ENCODE data around the gene LRCOL1. TPM values are rescaled to one million over a fixed set of nuclear protein-coding genes. Genes with fewer than 3 reads are reported as not detected.
"Not testable (repeated sequence)": the region's sequence is repeated elsewhere in the genome, so short reads cannot be mapped to it uniquely, and the experiment has no call there.

Gene LRCOL1
- total RNA-seq, 1 experiment from 2014 or later = not detected

DNA sequence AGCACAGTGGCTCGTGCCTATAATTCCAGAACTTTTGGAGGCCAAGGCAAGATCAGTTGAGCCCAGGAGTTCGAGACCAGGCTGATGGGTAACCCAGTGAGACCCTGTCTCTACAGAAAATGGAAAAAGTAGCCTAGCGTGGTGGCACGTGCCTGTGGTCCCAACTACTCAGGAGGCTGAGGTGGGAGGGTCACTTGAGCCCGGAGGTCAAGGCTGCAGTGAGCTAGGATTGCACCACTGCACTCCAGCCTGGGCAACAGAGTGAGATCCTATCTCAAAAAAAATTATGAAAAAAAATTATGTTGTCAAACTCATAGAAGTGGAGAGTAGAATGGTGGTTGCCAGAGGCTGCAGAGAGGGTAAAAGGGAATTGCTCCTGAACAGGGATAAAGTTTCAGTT is 3.6 kb upstream of the LRCOL1 start:
- Histone ChIP-seq H3K4me3 (no peak overlapping the region), H3K9me3 (peaks cover 28% of the 10 kb centered on the region), H3K27me3 (peaks cover 42% of the 10 kb centered on the region), H3K36me3 (no peaks in the 10 kb centered on the region)
- DNase-seq = no peak

DNA sequence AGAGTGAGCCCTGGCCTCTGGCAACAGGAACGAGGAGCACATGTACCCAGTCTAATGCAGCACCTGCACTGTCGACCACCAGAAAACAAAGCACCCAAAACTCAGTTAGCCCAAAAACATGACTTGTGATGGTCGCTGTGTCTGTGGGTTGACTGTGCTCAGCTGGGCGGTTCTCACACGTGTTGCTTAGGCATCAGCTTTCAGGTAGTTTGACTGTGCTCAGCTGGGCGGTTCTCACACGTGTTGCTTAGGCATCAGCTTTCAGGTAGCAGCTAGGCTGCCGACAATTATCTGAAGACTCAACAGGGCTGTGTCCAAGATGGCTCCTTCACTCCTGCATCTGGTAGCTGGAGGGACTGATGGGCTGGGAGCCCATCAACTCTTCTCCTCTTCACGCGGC is 1.2 kb upstream of the LRCOL1 start:
- peaks cover 28% of the 10 kb centered on the region for H3K27me3 ChIP-seq
- peaks cover 14% of the 10 kb centered on the region for H3K9me3 ChIP-seq
- H3K4me3 ChIP-seq = no peak overlapping the region
- no peak for DNase-seq
- no peaks in the 10 kb centered on the region for H3K36me3 ChIP-seq

DNA sequence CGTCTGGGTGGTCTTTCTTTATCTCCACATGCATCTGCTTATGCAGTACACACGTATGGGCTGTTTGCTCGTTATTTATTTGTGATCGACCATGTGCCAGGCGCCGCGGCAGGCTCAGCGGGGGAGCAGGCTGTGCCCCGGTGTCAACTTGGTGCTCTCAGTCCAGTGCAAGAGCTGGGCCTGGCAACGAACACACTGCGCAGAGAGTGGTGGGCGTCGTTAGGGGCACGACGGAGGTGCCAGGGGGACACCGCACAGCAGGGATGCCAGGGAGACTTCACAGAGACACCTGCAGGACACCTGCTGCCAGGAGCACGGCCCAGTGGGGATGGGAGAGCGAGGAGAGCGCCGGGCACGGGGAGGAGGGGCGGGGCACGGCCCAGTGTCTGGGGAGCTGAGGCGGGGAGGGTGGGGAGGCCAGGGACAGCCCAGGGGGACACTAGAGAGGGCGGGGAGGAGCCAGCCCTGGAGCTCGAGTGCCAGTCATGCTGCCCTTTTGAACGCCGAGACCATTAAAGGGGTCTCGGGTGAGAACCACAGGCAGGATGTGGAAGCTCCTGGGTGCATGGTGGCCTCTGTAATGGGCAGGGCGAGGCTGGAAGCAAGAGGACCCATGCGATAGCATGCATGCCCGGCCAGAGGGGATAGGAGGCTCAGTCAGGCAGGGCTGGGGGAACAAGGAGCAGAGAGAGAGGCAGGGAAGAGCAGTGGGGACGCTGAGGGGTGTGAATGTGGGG is 652 bp upstream of the LRCOL1 start:
- no peak overlapping the region for H3K4me3 ChIP-seq
- DNase-seq = no peak
- no peaks in the 10 kb centered on the region for H3K36me3 ChIP-seq
- peaks cover 28% of the 10 kb centered on the region for H3K27me3 ChIP-seq
- H3K9me3 ChIP-seq = peaks cover 9% of the 10 kb centered on the region

DNA sequence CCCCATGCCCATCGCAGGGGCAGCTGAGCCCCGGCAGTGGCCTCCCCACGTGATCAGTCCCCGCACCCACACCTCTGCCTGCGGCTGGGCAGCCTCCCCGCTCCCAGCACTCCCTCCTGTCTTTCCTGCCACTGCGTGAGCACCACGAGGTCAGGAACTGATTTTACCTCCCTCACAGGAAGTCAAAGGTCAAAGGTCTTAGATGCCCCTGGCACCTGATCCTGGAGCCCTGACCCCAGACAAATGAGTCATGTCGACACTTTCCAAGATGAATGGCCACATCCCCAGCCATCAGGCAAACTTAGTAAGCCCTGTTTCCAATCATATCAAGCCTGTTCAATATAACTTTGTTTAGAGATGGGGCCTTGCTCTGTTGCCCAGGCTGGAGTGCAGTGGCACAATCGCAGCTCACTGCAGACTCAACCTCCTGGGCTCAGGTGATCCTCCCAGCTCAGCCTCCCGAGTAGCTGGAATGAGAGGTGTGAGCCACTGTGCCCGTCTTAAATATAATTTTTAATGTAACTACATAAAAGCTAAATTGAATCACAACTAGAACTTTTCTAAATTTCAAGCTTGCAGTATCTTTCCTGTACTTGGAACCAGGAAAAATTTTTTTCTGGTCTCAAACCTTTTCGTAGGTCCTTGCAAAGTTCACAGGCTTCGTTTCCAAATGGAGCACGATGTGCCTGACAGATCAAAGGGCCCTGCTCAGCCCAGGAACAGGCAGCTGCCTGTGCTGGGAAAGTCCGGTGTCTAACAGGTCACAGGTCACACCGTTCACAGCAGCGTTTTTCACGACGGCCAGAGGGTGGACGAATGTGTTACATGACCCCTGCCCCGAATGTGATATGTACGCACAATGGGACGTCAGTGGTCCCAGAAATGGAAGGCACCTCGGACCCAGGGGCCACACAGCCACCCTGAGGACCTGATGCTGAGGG is 1.9 kb downstream of the LRCOL1 start:
- H3K9me3 ChIP-seq = no peaks in the 10 kb centered on the region
- peaks cover 18% of the 10 kb centered on the region for H3K27me3 ChIP-seq
- peak; percentile 32 for DNase-seq
- no peaks in the 10 kb centered on the region for H3K36me3 ChIP-seq
- no peak overlapping the region for H3K4me3 ChIP-seq

DNA sequence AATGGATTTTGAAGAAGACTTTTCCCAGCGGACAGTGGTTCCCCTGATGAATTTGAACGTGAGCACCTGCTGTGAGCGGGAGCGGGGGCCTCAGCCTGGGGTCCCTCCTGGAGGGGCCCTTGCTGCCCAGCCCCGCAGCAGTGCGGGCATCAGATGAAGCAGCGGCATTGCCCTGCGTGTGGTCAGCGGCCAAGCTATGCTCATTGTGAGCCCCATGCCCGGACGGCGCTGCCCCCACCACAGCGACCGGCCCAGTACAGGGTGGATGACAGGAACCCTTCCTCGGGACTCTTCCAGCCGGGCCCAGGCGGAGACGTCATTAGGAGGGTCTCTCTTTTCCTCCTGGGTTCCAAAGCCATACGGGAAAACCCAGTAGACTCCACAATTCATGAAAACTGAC is 3.5 kb downstream of the LRCOL1 start:
- DNase-seq = no peak
- no peaks in the 10 kb centered on the region for H3K9me3 ChIP-seq
- peaks cover 16% of the 10 kb centered on the region for H3K27me3 ChIP-seq

DNA sequence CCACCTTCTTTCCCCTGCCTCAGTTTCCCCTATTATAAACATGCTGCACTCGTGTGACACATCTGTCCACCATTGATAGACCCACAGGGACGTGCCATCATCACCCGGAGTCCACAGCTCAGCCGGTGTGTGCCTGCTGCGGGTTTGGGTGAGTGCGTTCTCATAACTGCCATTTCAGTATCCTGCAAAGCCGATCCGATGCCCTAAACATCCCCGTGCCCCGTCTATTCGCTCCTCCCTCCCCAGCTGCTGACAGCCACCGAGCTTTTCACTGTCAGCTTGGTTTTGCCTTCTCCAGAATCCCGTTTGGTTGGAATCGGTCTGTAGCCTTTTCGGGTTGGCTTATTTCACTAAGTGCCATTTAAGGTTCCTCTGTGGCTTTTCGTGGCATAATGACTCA is 3.9 kb downstream of the LRCOL1 start:
- no peak overlapping the region for H3K4me3 ChIP-seq
- peaks cover 16% of the 10 kb centered on the region for H3K27me3 ChIP-seq
- no peaks in the 10 kb centered on the region for H3K9me3 ChIP-seq
- DNase-seq = no peak
- H3K36me3 ChIP-seq = no peaks in the 10 kb centered on the region

More for the DNA sequence above, 3.5 kb downstream of the LRCOL1 start:
- Histone ChIP-seq H3K36me3 (no peaks in the 10 kb centered on the region), H3K4me3 (no peak overlapping the region)

DNA sequence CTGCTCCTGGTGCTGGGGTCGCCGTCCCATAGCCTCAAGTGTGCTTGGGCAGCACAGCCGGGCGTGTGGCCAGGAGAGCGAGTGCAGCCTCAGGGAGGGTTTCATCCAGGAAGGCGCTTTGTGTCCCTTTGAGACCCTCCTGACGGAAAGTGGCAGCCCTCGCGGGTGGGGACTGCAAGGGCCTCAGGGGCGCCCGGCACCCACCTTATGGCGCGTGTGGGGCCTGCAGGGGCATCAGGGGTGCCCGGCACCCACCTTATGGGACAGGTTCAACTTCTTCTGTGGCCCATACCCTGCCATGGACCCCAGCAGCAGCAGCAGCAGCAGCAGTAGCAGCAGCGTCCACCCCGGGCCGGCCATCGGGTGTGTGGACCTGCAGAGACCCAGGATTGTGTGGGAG is 4.5 kb downstream of the LRCOL1 start:
- H3K9me3 ChIP-seq = no peaks in the 10 kb centered on the region
- peaks cover 16% of the 10 kb centered on the region for H3K27me3 ChIP-seq
- no peak for DNase-seq
- H3K36me3 ChIP-seq = no peaks in the 10 kb centered on the region
- H3K4me3 ChIP-seq = no peak overlapping the region

DNA sequence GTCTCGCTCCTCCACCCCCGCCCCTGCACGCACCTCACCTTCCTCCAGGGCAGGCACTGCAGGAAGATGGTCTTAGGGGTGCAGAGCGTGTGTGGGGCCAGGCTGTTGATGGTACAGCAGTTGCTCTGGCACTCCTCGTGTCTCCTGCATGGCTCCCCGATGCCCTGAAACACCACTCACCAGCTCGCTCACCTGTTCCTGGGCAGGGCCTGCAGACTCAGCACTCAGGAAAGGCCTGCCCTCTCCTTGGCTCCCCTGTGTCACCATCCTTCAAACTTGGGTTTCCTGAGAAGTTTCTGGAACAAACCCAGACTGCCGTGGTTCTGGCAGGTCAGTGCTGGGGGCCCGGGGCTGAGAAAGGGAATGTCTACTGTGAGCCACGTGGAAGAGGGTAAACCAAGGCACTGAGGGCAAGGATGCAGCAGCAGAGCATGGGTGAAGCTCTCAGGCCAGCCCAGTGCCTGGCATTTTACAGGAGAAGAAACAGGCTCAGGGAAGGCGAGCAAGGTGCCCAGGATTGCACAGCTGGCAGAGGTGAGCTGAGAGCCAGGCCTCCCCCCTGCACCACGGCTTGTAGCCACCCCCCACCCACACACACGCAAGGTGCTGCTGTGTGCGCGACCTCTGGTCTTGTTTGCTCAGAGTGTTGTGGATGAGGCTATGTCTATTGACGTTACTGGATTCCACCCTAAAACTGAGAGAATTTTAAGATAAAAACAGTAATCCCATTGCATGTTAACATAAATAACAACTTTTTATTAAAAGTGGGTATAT is 5.5 kb downstream of the LRCOL1 start:
- Histone ChIP-seq H3K4me3 (no peak overlapping the region), H3K9me3 (no peaks in the 10 kb centered on the region), H3K36me3 (no peaks in the 10 kb centered on the region), H3K27me3 (peaks cover 12% of the 10 kb centered on the region)
- no peak for DNase-seq

DNA sequence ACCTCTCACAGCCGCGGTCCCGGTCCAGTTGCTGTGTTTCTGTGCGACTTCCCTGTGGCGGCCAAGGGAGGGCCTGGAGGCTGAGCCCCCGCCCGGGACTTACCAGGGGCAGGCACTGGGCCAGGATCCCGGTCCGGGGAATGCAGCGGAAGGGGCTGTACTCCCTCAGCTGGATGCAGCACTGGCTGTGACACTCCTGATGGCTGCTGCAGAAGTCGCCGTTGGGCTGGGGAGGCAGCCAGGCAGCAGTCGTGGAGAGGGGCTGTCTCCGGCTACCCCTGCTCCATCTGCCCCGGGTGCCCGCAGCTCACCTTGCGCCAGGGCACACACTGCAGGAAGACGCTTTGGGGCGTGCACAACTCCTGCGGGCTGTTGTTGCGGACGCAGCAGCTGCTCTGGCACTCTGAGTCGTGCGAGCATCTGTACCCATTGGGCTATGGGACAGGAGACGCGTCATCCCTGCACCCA is 6.2 kb downstream of the LRCOL1 start:
- Histone ChIP-seq H3K4me3 (no peak overlapping the region), H3K9me3 (no peaks in the 10 kb centered on the region), H3K27me3 (peaks cover 12% of the 10 kb centered on the region; the same call in 1 of the 2 replicates), H3K36me3 (no peaks in the 10 kb centered on the region)
- DNase-seq = no peak

DNA sequence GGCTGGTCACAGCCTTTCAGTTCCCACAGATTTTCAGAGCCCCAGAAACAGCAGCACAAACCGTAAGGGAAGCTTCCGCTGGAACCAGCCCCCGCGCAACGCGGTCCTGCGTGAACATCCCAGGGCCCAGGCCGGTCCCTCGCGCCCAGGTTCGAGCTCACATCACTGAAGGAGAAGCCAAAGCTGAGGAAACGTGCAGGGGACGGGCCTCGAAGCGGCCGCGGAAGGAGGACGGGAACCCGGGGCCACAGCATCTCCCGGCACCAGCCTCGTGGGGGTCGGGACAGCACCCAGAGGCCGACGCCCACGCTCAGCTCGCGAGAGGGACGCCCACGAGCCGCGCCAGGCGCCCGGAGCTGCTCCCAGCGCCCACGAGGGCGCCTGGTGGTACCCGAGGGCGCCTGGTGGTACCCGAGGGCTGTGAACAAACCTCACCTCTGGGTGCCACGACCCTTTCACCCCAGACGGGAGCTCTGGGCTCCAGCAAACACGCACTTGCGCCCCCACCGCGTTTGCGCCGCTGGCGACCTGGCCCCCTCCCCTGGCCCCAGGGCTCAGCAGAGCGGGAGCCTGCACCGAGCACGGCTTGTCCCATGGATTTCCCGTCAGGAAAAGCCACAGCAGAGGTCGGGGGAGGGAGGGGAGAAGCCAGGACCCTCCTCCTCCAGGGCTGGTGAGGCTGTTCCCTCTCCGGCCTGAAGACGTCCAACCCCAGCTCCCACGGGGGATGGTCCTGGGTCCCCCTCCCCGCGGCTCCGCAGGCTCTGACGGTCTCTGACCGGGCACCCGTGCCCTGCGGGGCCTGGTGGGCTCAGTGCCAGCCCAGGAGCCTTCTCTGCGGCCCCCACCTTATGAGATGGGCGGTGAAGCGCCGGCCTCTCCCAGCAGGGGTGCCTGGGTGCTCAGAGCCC is 6.9 kb downstream of the LRCOL1 start:
- no peak for DNase-seq
- peaks cover 15% of the 10 kb centered on the region; the same call in 1 of the 2 replicates for H3K27me3 ChIP-seq
- H3K9me3 ChIP-seq = no peaks in the 10 kb centered on the region
- H3K36me3 ChIP-seq = no peaks in the 10 kb centered on the region
- no peak overlapping the region for H3K4me3 ChIP-seq

DNA sequence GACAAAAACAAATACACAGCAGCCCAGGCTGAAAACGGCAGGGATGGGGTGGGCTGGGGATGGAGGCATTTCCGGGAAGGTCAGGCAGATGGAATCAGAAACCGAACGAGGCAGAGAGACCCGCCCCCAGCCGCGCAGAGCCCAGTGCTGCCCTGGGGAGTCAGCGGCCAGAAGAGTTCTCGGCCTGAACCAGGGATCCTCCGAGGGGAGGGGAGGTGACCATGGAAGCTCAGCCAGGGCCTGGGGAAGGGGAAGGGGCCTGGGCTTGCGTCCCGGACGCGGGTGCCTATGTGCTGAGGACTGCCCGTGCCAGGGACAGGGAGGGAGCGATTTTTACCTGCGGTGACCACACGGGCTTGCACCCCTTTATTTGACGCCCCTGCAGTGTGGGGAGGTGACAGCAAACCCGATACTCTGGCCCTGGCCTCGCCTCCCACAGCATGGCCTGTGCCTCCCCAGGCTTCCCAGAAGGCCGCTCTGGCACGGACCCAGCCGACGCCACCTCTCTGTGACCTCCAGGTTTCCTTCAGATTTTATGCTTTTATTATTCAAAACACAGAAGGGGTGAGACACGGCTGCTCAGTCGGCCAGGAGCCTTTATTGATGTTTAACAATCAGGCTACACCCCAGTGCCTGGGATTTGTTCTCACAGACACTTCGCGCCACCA is 7.7 kb downstream of the LRCOL1 start:
- no peak for DNase-seq
- H3K4me3 ChIP-seq = no peak overlapping the region
- no peaks in the 10 kb centered on the region for H3K9me3 ChIP-seq
- H3K36me3 ChIP-seq = no peaks in the 10 kb centered on the region
- peaks cover 15% of the 10 kb centered on the region; the same call in 1 of the 2 replicates for H3K27me3 ChIP-seq

DNA sequence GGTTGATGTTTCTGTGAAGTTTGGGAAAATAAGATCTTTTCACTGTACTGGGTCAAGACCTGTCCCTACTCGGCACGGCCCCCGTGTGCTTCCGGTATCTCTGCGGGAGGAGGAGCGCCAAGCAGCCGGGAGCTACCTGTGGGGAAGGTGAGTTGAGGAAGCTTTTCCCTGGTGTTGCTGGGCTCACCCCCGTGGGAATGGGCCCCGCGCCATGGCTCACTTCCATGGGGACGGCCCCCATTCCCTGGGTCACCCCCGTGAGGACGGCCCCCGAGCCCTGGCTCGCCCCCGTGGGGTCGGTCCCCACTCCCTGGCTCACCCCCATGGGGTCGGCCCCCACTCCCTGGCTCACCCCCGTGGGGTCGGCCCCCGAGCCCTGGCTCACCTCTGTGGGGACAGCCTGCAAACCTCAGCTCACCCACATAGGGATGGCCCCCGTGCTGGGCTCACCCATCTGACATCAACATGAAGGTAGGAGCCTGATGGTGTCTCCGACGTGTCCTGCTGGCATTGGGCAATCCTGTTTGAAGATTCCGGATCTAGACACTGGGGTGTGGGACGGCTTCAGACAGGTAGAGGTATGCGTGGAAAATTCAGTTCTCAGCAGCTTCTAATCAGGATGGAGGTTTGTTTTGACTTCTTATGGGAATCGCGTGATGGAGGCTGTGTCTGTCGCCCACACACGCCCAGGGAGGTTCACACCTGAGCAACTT is 9.1 kb downstream of the LRCOL1 start:
- no peak overlapping the region for H3K4me3 ChIP-seq
- DNase-seq = no peak
- peaks cover 9% of the 10 kb centered on the region; the same call in 1 of the 2 replicates for H3K27me3 ChIP-seq
- H3K9me3 ChIP-seq = no peaks in the 10 kb centered on the region
- H3K36me3 ChIP-seq = no peaks in the 10 kb centered on the region

DNA sequence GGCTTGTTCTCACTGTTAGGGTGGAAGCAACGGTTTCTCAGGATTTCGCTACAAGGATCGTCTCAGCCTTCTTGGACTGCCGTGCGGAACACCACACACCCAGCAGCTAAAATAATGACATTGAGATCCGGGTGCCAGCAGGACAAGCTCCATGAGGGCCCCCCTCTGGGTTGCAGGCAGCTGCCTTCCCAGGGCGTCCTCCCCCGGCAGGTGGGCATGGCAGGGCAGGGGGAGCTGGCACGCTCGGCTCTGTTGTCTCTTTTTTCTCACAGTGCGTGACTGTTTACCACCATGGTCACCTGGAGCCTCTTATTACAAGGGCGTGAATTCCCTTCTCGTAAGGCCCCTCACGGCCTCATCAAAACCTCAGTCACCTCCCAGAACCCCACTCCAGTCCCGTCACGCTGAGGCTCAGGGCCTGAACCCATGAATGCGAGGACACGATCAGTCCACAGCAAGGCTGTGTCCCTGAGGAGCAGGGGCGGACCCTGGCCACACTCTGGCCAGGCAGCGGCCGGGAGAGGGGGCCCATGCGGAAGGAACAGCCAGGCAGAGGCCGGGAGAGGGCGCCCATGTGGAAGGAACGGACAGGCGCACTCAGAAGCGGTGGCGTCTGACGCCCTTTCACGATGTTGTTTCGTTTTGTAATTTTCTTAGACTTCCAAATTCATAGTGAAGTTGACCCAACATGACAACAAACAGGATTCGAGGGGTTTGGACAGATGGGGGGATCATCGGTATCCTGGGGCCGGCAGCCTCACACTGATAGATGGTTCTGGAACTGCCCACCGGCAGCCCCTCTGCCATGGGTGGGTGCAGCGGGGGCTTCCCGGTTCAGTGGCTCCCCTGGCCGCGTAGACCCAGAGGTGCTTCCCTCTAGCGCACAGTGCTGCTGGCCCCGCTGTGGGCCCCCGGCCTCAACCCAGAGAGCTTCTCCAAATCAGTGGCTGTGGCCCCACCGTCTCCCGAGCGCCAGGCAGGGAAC is 10.0 kb downstream of the LRCOL1 start:
- Histone ChIP-seq H3K9me3 (no peaks in the 10 kb centered on the region), H3K4me3 (peak overlapping the region; percentile 41), H3K36me3 (no peaks in the 10 kb centered on the region), H3K27me3 (peaks cover 6% of the 10 kb centered on the region; the same call in 1 of the 2 replicates)
- DNase-seq = peak; percentile 75

DNA sequence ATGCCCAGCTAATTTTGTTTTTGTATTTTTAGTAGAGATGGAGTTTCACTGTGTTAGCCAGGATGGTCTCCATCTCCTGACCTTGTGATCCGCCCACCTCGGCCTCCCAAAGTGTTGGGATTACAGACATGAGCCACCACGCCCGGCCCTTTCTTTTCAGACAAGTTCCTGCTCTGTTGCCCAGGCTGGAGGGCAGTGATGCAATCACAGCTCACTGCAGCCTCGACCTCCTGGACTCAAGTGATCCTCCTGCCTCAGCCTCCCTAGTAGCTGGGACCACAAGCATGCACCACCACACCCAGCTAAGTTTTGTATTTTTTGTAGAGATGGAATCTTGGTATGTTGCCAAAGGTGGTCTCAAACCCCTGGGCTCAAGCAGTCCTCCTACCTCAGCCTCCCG is 10.9 kb downstream of the LRCOL1 start:
- not testable (repeated sequence) for H3K4me3 ChIP-seq, H3K9me3 ChIP-seq, DNase-seq, H3K36me3 ChIP-seq, H3K27me3 ChIP-seq
